HG02610 (cell line): ENCODE results near the gene AKAP8L.
A peak's percentile ranks its signal among the peaks of the same experiment; 100 is the strongest.
"Not testable (repeated sequence)": the region's sequence is repeated elsewhere in the genome, so short reads cannot be mapped to it uniquely, and the experiment has no call there.

Source experiments
- ATAC-seq: cut with Tn5 transposase; IDR thresholded peaks from one replicate; pipeline ENCODE4 v1.9.1; 2021; ENCODE audit warnings: mild to moderate bottlenecking, moderate library complexity; ENCODE audit not compliant: unreplicated experiment

AKAP8L gene

GRCh38 chr19:15381429-15381828 is 37.4 kb downstream of the AKAP8L start:
- ATAC-seq, result no peak

DNA sequence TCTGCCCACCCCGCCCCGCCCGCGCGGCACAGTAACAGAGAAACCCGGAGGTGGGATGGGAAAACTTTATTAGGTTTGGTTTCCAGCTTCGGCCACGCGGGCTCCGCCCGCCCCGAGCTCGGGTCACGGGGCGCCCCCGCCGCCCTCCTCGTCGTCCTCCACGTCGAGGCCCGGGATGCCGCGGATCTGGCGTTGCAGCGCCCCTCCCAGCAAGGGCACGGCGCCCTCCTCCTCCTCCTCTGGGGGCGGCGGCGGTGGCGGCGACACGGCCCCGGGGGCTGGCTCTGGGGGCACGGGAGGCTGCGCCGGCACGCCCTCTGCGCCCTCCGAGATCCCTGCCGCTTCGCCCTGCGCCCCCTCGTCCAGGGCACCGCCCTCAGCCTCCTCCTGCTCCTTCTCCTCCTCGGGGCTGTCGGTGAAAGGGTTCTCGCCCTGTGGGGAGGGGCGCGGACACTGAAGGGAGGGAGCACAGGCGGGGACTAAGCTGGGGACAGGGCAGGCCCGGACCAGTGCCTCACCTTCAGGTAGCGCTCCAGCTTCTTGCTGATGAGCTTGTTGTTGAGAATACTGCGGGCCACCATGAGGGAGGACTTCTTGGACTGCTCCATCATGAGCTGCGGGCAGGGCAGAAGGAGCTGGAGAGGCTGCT is 38.7 kb downstream of the AKAP8L start:
- peak; percentile 16 for ATAC-seq

DNA sequence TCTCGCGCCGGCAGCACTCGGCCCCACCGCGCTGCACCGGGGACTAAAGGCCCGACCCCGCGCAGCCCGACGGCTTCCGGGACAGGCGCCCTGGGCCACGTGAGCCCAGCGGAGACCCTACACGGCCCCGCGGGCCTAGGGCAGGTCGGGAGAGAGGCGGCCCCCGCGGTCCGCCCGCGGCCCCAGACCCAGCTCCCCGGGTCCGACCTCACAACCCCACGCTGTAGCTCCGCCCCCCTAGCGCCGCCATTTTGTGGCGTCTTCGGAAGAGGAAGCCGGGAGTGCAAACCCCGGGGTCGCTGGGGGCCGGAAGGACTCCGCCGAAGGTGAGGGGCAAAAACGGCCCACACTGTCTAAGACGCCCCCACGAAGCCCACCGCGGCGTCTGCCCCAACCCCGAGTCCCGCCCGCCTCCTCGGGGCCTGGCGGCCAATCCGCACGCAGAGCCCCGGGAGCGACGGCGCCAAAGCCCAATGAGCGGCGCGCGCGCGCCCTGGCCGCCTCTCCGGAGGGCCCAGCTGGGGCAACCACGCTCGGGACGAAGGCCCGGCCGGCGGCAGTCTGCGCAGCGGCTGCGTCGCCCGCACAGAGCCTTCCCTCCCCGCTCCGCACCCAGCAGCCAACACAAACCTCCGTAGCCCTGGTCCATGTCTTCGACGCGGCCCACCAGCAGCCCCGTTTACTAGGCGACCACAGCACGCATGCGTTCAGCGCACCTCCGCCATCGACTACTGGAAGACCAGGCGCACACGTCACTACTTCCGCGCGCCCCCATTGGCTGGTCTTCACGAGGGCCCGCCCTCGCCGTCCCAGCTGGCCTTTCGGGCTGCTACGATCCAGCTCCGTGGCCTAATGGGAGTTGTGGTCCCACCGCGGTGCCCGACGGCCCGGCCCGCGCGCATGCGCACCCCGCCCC is 39.4 kb downstream of the AKAP8L start, which contains the start of gene AKAP8:
Gene AKAP8, minus strand, starts transcription at position 705 of the 916 bp plus-strand sequence. Its CDS starts 56 bp downstream, at position 649.
- peak; percentile 87 for ATAC-seq

DNA sequence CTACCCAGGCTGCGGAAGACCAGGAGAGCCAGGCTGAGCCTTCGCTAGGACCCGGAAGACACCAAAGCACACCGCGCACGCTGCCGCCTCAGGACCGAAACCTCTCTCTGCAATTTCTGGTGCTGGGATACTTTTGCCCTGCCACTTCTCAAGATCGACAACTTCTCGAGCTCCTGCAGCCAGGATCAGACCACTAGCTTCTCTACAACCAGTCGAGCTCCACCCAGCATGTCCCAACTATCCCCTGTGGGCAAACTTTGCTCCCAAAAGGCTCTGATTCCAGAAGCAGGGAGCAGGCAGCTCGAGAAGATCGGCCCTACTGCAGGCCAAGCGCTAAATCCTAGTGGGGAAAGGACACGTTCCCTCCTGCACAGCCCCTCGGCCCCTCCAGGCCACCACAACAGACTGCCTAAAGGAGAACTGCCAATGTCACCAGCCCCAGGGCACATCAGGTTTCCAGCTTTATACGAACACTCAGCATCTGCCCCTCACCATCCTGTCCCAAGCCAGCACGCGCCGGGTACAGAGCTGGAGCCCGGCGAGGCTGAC is 40.2 kb downstream of the AKAP8L start:
- ATAC-seq, result no peak

- ATAC-seq, result no peak
Measured at GRCh38 chr19:15374796-15375440, 43.9 kb downstream of the AKAP8L start.

GRCh38 chr19:15374105-15374651 is 44.6 kb downstream of the AKAP8L start:
- no peak for ATAC-seq

GRCh38 chr19:15373644-15374043 is 45.1 kb downstream of the AKAP8L start:
- ATAC-seq, result no peak

DNA sequence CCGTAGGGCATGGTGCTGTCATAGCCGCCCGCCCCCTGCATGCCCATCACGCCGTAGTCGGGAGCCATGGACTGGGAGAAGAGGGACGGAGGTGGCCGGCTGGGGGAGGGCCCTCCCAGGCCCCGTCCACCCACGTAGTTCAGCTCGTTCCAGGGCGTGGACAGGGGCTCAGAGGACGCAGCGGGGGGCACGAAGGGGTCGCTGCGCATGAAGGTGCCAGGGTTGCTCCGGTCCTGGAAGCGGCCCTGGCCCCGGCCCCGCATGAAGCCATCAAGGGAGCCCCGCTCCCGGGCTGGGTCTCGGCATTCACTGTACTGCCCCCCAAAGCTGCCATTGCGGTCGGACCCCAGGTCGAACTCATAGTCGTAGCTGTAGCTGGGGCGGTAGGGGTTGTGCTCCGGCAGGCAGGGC is 45.9 kb downstream of the AKAP8L start:
- ATAC-seq, result no peak

DNA sequence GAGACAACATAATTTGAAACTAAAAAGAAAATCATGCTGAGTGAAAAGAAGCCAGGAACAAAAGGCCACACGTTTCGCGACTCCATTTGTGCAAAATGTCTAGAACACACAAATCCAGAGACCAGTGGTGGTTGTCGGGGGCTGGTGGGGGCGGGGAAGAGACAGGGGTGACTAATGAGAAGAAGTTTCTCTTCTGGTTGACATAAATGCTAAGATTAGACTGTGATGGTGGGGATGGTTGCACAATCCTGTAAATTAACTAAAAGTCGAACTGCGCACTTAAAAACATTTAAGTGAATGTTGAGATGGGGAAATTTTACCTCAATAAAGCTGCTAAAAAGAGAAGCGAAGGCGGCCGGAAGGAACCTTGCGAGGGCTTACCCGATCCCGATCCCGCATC is 46.3 kb downstream of the AKAP8L start:
- ATAC-seq, result no peak

GRCh38 chr19:15371786-15372380 is 46.9 kb downstream of the AKAP8L start:
- no peak for ATAC-seq

- no peak for ATAC-seq
Measured at GRCh38 chr19:15371119-15371518, 47.7 kb downstream of the AKAP8L start.

DNA sequence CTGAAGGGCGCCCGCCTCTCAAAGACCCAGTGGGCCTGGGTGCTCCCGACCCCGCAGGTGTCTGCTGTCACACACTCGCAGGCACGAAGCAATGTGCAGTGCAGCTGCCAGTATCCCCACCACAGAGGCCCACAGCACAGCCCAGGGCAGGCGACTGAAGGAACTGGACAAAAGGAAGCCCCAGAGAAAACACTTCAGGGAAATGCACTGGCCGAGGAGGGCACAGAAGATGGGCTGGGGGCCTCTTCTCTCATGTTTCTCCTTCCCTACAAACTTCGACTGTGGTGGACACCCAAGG is 49.2 kb downstream of the AKAP8L start:
- ATAC-seq, result no peak

- ATAC-seq, result no peak
Measured at GRCh38 chr19:15368798-15369593, 49.8 kb downstream of the AKAP8L start.

DNA sequence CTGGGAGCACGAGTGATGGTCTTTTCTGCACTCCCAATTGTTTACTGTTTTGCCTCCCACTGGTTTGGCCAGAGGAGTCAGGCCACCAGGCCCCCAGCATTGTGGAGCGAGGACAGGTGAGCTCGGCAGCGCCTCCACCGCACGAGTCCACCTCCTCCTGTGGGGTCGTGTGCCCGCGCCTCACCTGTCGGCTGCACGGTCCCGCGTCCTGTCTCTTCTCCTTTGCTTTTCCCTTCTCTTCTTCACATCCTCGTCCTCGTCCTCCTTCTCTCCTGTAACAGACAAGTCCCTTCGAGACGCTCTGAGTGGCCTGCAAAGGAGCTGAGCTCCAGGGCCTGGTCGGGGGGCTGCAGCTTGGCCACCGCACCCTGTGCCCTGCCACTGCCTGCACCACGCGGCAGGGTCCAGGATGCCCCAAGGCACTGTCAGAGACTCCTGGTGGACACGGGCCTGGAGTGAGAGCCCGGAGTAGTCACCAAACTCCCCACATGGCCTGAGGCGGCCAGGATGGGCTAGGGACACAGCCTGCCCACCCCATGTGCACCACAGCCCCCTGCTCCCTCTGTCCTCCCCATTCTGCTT is 50.6 kb downstream of the AKAP8L start:
- no peak for ATAC-seq

GRCh38 chr19:15367439-15367838 is 51.3 kb downstream of the AKAP8L start:
- ATAC-seq, result no peak

DNA sequence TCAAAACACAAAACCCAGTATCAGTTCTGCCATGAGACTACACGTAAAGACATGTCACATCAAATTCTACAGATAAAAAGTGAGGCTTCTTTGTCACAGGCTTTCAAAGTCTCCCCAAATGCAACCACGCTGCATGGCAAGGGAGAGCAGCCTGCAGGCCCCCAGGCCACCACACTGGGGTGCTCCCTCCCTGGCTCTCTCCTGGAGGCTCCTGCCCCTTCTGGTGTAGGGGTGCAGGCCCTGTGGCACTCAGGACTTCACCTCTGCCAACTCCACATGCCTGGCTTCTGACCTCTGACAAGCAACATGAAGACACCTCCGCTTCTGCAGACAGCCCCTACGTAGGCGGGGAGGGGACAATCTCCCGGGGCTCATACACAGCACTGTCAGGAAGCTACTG is 53.5 kb downstream of the AKAP8L start:
- ATAC-seq, result no peak

DNA sequence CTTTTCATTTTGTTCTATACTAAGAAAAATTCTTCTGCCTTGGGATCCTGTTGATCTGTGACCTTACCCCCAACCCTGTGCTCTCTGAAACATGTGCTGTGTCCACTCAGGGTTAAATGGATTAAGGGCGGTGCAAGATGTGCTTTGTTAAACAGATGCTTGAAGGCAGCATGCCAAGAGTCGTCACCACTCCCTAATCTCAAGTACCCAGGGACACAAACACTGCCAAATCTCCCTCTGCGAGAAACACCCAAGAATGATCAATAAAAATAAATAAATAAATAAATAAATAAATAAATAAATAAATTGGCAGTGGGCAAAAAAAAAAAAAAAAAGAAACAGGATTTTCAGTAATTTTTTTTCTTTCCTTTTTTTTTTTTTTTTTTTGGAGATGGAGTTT is 55.0 kb downstream of the AKAP8L start:
- ATAC-seq, result not testable (repeated sequence)

DNA sequence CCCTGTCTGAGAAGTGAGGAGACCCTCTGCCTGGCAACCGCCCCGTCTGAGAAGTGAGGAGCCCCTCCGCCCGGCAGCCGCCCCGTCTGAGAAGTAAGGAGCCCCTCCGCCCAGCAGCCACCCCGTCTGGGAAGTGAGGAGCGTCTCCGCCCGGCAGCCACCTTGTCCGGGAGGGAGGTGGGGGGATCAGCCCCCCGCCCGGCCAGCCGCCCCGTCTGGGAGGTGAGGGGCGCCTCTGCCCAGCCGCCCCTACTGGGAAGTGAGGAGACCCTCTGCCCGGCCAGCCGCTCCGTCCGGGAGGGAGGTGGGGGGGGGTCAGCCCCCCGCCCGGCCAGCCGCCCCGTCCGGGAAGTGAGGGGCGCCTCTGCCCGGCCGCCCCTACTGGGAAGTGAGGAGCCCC is 55.7 kb downstream of the AKAP8L start:
- ATAC-seq, result not testable (repeated sequence)

GRCh38 chr19:15360015-15360414 is 58.8 kb downstream of the AKAP8L start:
- ATAC-seq, result not testable (repeated sequence)

- ATAC-seq, result no peak
Measured at GRCh38 chr19:15358918-15359317, 59.9 kb downstream of the AKAP8L start.
